MM.1S (cell line): ENCODE measurements around the gene PPP4C.

ENCODE experiments used
- EZH2 ChIP-seq: fragments of 300-600 bp; sonication (generic); optimal IDR thresholded peaks from 2 replicates; pipeline ENCODE3; 2017; ENCODE audit warnings: low read depth, mild to moderate bottlenecking, antibody characterized with exemption, low read length, mixed read lengths
- TF ChIP-seq, protein P1 (sequence below): fragments of 300-600 bp; sonication (generic); IDR thresholded peaks from 2 replicates; pipeline ENCODE4 v1.5.1; 2016; ENCODE audit warnings: antibody characterized with exemption, low read length, mixed read lengths

DNA sequence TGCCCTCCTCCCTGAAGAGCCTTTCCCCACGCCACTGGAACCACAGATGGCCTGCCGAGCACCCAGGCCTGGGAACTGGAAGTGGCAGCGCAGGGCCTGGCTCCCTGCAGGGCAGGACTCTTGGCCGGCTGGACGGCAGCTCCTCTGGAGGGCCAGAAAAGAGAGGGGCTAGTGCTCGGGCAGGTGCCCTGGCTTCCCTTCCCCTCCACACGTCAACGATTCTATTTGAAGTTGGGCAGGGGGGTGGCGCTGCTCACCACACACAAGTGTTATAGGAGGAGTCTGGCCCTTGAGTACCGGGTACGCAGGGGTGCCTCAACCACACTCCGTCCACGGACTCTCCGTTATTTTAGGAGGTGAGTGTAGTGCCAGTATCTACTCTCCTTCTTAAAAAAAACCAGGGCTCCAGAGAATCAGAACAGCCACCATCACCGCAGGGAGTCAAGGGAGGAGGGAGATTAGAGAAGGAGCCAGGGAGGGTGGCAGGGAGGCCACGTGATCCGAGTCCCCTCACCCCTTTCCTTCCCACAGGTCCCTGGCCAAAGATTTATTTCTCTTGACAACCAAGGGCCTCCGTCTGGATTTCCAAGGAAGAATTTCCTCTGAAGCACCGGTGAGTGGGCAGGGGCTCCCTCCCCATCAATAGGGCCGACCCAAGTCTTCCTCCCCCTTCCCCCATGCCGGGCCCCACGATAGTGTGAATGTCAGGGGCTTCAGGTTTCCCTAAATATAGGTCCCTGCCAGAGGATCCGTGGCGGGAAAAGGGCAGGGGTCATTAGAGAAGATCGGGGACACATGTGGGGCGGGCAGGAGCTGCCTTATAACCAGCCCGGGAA lies 11.7 kb upstream of the PPP4C start:
- TF ChIP-seq, protein P1, sequence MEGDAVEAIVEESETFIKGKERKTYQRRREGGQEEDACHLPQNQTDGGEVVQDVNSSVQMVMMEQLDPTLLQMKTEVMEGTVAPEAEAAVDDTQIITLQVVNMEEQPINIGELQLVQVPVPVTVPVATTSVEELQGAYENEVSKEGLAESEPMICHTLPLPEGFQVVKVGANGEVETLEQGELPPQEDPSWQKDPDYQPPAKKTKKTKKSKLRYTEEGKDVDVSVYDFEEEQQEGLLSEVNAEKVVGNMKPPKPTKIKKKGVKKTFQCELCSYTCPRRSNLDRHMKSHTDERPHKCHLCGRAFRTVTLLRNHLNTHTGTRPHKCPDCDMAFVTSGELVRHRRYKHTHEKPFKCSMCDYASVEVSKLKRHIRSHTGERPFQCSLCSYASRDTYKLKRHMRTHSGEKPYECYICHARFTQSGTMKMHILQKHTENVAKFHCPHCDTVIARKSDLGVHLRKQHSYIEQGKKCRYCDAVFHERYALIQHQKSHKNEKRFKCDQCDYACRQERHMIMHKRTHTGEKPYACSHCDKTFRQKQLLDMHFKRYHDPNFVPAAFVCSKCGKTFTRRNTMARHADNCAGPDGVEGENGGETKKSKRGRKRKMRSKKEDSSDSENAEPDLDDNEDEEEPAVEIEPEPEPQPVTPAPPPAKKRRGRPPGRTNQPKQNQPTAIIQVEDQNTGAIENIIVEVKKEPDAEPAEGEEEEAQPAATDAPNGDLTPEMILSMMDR, result peak; percentile 50
- no peak for TF ChIP-seq EZH2
